HG02588 (cell line): ENCODE measurements around the gene HMGB2.

Experiments used
- ATAC-seq: cut with Tn5 transposase; IDR thresholded peaks from one replicate; pipeline ENCODE4 v1.9.1; 2021; ENCODE audit warnings: mild to moderate bottlenecking, moderate library complexity; ENCODE audit not compliant: unreplicated experiment

Gene HMGB2

GRCh38 chr4:173334891-173335752 lies 964 bp upstream of the HMGB2 start:
- ATAC-seq, result peak; percentile 27

- peak; percentile 6 for ATAC-seq
Observed at GRCh38 chr4:173333658-173334084, 487 bp downstream of the HMGB2 start.

- no peak for ATAC-seq
Observed at GRCh38 chr4:173332963-173333657, 1.0 kb downstream of the HMGB2 start.

- no peak for ATAC-seq
Observed at GRCh38 chr4:173332021-173332487, 2.1 kb downstream of the HMGB2 start.

GRCh38 chr4:173330590-173330989 lies 3.6 kb downstream of the HMGB2 start:
- no peak for ATAC-seq

GRCh38 chr4:173328236-173328901 lies 5.8 kb downstream of the HMGB2 start:
- ATAC-seq, result no peak

- ATAC-seq, result no peak
Observed at GRCh38 chr4:173325007-173325736, 9.0 kb downstream of the HMGB2 start.

GRCh38 chr4:173319696-173320095 lies 14.5 kb downstream of the HMGB2 start:
- no peak for ATAC-seq

GRCh38 chr4:173318648-173319211 lies 15.4 kb downstream of the HMGB2 start:
- no peak for ATAC-seq

- no peak for ATAC-seq
Observed at GRCh38 chr4:173318240-173318639, 15.9 kb downstream of the HMGB2 start.

- ATAC-seq, result no peak
Observed at GRCh38 chr4:173317004-173317403, 17.2 kb downstream of the HMGB2 start.

- no peak for ATAC-seq
Observed at GRCh38 chr4:173316060-173316459, 18.1 kb downstream of the HMGB2 start.

GRCh38 chr4:173314715-173315114 lies 19.4 kb downstream of the HMGB2 start:
- no peak for ATAC-seq

- ATAC-seq, result no peak
Observed at GRCh38 chr4:173311368-173311767, 22.8 kb downstream of the HMGB2 start.

- no peak for ATAC-seq
Observed at GRCh38 chr4:173307778-173308177, 26.4 kb downstream of the HMGB2 start.

- no peak for ATAC-seq
Observed at GRCh38 chr4:173301518-173302201, 32.5 kb downstream of the HMGB2 start.

- no peak for ATAC-seq
Observed at GRCh38 chr4:173294444-173294843, 39.7 kb downstream of the HMGB2 start.

- ATAC-seq, result no peak
Observed at GRCh38 chr4:173293663-173294062, 40.5 kb downstream of the HMGB2 start.

GRCh38 chr4:173291899-173292298 lies 42.3 kb downstream of the HMGB2 start:
- no peak for ATAC-seq

- ATAC-seq, result no peak
Observed at GRCh38 chr4:173289353-173289727, 44.8 kb downstream of the HMGB2 start.
